RWPE1 (cell line): ENCODE data around the gene KRTAP20-4.

Experiments
- CTCF ChIA-PET: fragments of 350-600 bp; sonication (Branson Sonifier 250); formaldehyde crosslinking; extraction: SDS; loops from one replicate; lab custom pipeline; 2021; lab: Yijun Ruan, JAX
- POLR2A ChIA-PET: fragments of 400-600 bp; formaldehyde crosslinking; extraction: SDS; loops from one replicate; lab custom pipeline; 2020; ENCODE audit warnings: antibody characterized with exemption; ENCODE audit not compliant: low non-redundant PET; lab: Yijun Ruan, JAX
- DNase-seq: peaks from one replicate; pipeline ENCODE4 v3.0.0; 2012; ENCODE audit warnings: low spot score
- H3K27ac ChIP-seq: fragments of 450-650 bp; 2 replicates; pipeline ENCODE4 v1.5.1; 2017
- CTCF ChIP-seq: fragments of 450-650 bp; conservative IDR thresholded peaks from 2 replicates; pipeline ENCODE4 v1.5.1; 2017; ENCODE audit warnings: low read depth, mild to moderate bottlenecking

The KRTAP20-4 gene

GRCh38 chr21:30634906-30635305 lies 14.5 kb downstream of the KRTAP20-4 start, which contains the start of gene KRTAP20-2:
TSS of gene KRTAP20-2 (plus strand) at chr21:30635206. CDS start at chr21:30635264, 58 bp downstream.
- no peak for DNase-seq
- no peak within 1 kb of the TSS for H3K27ac ChIP-seq
- TF ChIP-seq CTCF, result no peak
- ChIA-PET CTCF (no interaction called here), POLR2A (no interaction called here)

GRCh38 chr21:30638686-30639085 lies 18.3 kb downstream of the KRTAP20-4 start:
- no peak for TF ChIP-seq CTCF
- DNase-seq, result no peak
- no peak overlapping the region for H3K27ac ChIP-seq
- ChIA-PET POLR2A (no interaction called here), CTCF (interaction anchor here (0.9 kb wide), 1 partner anchor 74 kb away, joined by 3 read pairs; no protein-coding TSS in a partner anchor)

GRCh38 chr21:30642564-30642963 lies 22.1 kb downstream of the KRTAP20-4 start, which contains the start of gene KRTAP20-3:
TSS of gene KRTAP20-3 (plus strand) at chr21:30642864.
- ChIA-PET POLR2A (no interaction called here), CTCF (no interaction called here)
- no peak for TF ChIP-seq CTCF

GRCh38 chr21:30646904-30647414 lies 26.5 kb downstream of the KRTAP20-4 start:
- no peak for TF ChIP-seq CTCF
- POLR2A ChIA-PET, result no interaction called here

More at GRCh38 chr21:30642564-30642963, 22.1 kb downstream of the KRTAP20-4 start, which contains the start of gene KRTAP20-3:
- DNase-seq, result no peak
- no peak within 1 kb of the TSS for H3K27ac ChIP-seq

GRCh38 chr21:30652891-30653290 lies 32.5 kb downstream of the KRTAP20-4 start:
- ChIA-PET CTCF (no interaction called here), POLR2A (no interaction called here)
- TF ChIP-seq CTCF, result no peak
- DNase-seq, result no peak
- H3K27ac ChIP-seq, result no peak overlapping the region

More at GRCh38 chr21:30646904-30647414, 26.5 kb downstream of the KRTAP20-4 start:
- no peak for DNase-seq
- CTCF ChIA-PET, result no interaction called here
- H3K27ac ChIP-seq, result no peak overlapping the region

GRCh38 chr21:30668776-30669175 lies 48.3 kb downstream of the KRTAP20-4 start:
- no peak for DNase-seq
- H3K27ac ChIP-seq, result no peak overlapping the region
- ChIA-PET CTCF (no interaction called here), POLR2A (no interaction called here)
- no peak for TF ChIP-seq CTCF
